Activated T-cell treated with anti-CD3 and anti-CD28 coated beads, Interleukin-2, amount 50 U/mL, for 48 hours (primary cell): Measurements from ENCODE around the gene SIX2.
"Not testable (repeated sequence)": the region's sequence is repeated elsewhere in the genome, so short reads cannot be mapped to it uniquely, and the experiment has no call there.

Source experiments
- DNase-seq, 2 experiments: peaks; one replicate each; pipeline ENCODE4 v3.0.0-alpha.2; 2020

Gene SIX2

GRCh38 chr2:45009303-45009927 is at the start of gene SIX2:
TSS of gene SIX2 (minus strand) at chr2:45009452. CDS start at chr2:45009110, 342 bp downstream.
- peak; percentile 31 to 42 for DNase-seq

GRCh38 chr2:45055162-45055605 is 45.9 kb upstream of the SIX2 start:
- no peak for DNase-seq

DNA sequence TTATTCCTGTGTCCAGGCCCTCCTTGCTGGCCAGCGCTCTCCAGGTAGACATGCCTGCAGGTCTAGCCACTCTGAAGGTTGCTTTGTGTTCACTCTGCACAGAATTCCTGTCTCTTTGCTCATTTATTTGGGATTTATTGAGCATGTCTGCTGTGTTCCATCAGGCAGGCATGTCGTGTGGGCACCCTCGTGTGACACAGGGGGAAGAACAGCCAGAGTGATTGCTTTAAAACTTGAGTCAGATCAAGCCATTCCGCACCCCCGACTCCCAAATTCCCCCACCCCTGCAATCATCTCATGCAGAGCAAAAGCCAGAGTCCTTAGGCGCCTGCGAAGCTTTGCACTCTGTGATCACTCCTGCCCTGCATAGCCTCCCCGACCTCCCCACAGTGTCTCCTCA is 44.7 kb upstream of the SIX2 start:
- DNase-seq: no peak

DNA sequence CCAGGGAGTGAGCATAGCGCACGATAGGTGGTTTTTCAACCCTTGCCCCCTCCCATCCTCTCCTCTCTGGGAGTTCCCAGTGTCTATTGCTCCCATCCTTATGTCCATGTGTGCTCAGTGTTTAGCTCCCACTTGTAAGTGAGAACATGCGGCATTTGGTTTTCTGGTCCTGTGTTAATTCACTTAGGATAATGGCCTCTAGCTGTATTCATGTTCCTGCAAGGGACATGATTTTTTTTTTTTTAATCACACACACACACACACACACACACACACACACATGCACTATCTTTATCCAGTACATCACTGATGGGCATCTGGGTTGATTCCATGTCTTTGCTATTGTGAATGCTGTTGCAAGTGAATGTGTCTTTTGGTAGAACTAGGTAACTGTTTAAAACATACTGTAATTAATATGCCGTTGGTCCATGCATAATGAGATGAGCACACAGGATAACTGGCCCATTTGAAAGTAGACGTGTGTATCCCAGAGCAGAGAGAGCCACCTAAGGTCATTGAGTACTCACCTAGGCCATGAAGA is 43.2 kb upstream of the SIX2 start:
- no peak for DNase-seq

GRCh38 chr2:45049569-45050336 is 40.5 kb upstream of the SIX2 start:
- no peak for DNase-seq

DNA sequence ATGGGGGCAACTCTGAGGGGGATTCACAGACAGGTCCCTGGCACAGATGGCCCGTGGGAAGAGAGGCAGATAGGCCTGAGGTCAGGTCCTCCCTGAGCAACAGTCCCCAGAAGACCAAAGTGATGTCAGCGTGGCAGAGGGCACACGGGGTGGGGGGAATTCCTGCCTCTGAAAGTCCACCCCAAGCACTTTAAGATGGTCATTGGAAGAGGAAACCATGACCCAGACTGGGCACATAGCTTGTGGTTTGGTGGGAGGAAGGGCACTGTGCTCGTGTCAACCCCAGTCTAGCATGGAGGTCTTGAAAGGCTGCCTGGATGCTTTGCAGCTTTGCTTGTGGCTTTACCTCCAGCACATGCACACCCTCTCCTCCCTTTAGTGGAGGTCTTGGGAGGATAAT is 38.0 kb upstream of the SIX2 start:
- DNase-seq: no peak

GRCh38 chr2:45046786-45047185 is 37.5 kb upstream of the SIX2 start:
- DNase-seq: no peak

DNA sequence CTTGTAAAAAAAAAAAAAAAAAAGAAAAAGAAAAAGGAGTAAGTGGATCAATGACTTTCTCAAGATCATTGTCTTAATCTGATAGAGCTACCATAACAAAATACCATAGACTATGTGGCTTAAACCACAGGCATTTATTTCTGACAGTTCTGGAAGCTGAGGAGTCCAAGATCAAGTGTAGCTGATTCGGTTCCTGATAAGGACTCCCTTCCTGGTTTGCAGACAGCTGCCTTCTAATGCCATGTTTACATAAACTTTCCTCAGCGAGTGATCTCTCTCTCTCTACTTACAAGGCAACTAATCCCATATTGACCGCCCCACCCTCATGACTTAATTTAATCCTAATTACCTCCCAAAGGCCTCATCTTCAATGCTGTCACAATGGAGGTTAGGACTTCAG is 36.5 kb upstream of the SIX2 start:
- DNase-seq: no peak

DNA sequence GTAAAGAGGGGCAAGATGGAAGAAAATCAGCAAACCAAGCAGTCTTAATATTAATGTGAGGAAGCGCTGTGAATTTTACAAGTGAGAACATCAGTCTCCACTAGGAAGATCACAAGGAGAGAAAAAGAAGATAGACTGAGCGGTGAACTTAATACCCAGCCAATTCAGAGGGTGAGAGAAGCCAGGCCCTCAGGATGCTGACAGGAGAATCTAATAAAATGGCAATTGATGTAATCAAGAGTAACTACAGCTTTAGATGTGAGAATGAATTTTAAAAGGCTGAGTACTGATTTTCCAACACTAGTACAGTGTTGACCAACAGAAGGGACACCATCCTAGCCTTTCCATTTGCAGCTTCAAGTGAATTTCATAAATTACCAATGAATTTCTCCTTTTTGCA is 35.7 kb upstream of the SIX2 start:
- no peak for DNase-seq

DNA sequence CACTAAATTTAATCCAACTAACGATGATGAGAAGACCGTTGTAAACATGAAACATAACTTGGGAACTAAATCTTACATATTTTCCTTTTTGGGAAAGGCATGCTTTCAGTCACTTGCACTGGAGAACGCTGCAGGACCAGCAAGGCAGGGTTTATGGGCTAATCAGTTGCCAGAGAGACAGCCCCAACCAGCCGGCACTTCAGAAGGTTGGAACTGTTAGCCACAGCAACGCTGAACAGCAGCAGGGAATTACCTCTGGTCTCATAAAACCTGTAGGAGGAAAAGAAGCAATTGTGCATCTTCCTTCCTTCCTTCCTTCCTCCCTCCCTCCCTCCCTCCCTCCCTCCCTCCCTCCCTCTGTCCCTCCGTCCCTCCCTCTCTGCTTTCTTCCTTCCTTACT is 33.9 kb upstream of the SIX2 start:
- DNase-seq: no peak

GRCh38 chr2:45042401-45042800 is 33.1 kb upstream of the SIX2 start:
- no peak for DNase-seq

GRCh38 chr2:45040786-45041185 is 31.5 kb upstream of the SIX2 start:
- no peak for DNase-seq

DNA sequence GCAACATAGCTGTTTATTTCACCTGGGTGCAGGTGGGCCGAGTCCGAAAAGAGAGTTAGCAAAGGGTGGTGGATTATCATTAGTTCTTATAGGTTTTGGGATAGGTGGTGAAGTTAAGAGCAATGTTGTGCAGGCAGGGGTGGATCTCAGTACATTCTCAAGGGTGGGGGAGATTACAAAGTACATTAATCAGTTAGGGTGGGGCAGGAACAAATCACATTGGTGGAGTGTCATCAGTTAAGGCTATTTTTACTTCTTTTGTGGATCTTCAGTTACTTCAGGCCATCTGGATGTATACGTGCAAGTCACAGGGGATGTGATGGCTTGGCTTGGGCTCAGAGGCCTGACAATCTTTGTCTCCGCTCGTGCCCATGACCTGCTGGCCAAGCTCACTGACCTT is 30.6 kb upstream of the SIX2 start:
- DNase-seq: not testable (repeated sequence)

DNA sequence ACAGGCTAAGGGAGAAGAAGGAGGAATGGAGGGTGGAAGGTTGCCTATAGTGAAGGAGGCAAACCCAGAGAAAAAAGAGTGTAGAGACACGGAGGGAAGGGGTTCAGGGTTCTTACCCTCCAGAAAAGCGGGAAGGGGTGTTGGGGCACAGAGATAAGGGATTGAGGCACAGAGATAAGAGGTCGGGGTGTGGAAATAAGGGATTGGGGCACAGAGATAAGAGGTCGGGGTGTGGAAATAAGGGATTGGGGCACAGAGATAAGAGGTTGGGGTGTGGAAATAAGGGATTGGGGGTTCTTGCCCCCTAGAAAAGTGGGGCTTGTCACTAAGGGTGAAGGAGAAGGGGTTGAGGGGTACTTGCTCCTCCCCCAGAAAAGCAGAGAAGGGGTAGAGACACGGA is 29.6 kb upstream of the SIX2 start:
- DNase-seq: not testable (repeated sequence)

DNA sequence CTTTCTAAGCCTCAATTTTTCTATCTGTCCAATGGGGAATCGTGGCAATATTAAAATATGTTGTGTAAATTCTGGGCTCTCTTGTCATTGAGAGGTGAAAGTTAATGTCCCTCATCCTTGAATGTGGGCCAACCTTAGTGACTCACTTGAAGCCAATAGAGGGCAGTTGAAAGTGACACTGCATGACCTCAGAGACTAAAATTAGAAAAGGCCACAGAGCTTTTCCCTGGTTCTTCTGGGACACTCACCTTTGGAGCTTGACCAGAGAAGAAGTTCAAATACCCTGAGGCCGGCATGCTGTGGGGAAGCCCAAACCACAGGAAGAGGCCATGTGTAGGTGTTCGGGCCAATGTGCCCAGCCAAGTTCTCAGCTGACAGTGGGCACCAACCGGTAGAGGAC is 24.1 kb upstream of the SIX2 start:
- no peak for DNase-seq

DNA sequence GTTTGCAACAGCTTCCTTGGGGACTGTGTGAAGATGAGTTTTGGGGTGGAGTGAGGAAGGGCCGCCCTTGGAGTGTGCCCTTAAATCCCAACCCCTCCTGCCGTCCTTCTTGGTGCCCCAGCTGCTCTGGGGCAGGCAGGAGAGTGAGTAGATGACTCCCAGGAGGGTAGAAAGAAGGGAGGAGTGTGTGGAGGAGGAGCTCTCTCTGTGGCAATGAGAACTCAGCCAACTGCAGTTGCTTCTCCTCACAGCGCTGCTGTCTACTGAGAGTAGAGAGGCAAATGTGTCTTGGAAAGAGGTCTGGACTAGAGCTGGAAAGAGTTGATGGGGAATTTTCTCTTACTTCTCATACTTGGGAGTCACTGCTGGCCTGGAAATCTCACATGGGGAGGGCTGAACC is 21.8 kb upstream of the SIX2 start:
- no peak for DNase-seq

DNA sequence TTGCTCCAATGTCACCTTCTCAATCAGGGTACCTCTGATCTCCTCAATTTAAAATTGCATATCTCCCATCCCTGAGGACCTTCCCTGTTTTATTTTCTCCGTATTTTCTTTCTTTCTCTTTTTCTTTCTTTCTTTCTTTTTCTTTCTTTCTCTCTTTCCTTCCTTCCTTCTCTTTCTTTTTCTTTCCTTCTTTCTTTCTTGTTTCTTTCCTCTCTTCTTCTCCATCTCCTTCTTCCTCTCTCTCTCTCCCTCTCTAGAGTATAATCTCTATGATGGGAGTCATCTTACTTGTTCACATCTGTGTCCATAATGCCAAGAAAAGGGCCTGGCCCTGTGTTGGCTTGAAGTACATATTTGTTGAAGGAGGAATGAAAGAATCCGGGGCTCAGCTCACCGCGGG is 21.3 kb upstream of the SIX2 start:
- DNase-seq: no peak

GRCh38 chr2:45029215-45029614 is 20.0 kb upstream of the SIX2 start:
- no peak for DNase-seq

- DNase-seq: no peak
These were observed 19.0 kb upstream of the SIX2 start for GRCh38 chr2:45028276-45028675.

GRCh38 chr2:45026924-45027450 is 17.7 kb upstream of the SIX2 start:
- no peak for DNase-seq

DNA sequence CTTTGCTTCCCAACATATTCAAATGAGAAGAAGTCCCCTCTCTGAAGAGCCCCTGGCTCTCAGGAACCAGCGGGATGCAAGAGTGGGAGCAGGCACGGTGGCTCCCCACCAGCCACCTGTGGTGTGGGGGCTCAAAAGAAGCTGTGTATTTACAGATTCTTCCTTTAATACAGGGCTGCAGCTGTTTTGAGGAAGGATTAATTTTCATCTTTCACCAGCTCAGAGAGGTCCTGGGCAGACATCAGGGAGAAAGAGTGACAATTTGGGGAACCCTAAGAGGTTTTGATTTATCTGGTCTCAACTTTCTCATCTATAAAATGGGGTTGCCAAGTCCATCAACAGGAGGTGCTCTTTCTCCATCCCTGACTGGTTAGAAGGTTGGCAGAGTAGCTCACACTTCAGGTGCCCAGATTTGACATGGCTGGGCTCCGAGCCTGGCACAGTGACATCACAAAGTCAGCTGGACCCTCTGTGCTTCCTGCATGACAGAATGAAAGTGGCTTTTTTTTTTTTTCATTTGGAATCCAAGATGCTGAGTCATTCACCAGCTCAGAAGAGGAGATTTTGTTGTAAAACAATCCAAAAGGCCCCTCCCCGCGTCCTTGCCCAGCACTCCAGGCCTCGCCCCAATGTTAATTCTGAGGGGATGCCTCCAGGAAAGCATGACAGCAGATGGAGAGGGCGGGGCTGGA is 15.5 kb upstream of the SIX2 start:
- no peak for DNase-seq

GRCh38 chr2:45024097-45024496 is 14.8 kb upstream of the SIX2 start:
- no peak for DNase-seq

- no peak for DNase-seq
These were observed 11.2 kb upstream of the SIX2 start for GRCh38 chr2:45020439-45020838.

- no peak for DNase-seq
These were observed 8.8 kb upstream of the SIX2 start for GRCh38 chr2:45018023-45018422.
